HepG2 (cell line): Measurements from ENCODE around the gene CCDC106. TPM values are rescaled to one million over a fixed set of nuclear protein-coding genes. Genes with fewer than 3 reads are reported as not detected.

Source experiments
- ATF5 ChIP-seq: sonication (generic); formaldehyde crosslinking; IDR thresholded peaks from 2 replicates; pipeline ENCODE4 v1.4.0; 2020; ENCODE audit warnings: mild to moderate bottlenecking, low read depth, missing genetic modification reagents
- DMTF1 ChIP-seq: sonication (generic); formaldehyde crosslinking; IDR thresholded peaks from 2 replicates; pipeline ENCODE4 v1.4.0; 2020; ENCODE audit warnings: mild to moderate bottlenecking, missing genetic modification reagents
- GATAD2A ChIP-seq: IDR thresholded peaks from 2 replicates; pipeline ENCODE4 v1.6.1; 2016
- HNF1B ChIP-seq: sonication (generic); formaldehyde crosslinking; IDR thresholded peaks from 2 replicates; pipeline ENCODE4 v1.5.1; 2020; ENCODE audit warnings: mild to moderate bottlenecking, moderate library complexity, missing genetic modification reagents
- HNRNPLL ChIP-seq: fragments of 200-400 bp; formaldehyde crosslinking; IDR thresholded peaks from 2 replicates; pipeline ENCODE4 v1.6.1; 2017; ENCODE audit warnings: mild to moderate bottlenecking, low read depth, low read length; ENCODE audit not compliant: poor library complexity, severe bottlenecking
- SRSF1 ChIP-seq: fragments of 200-400 bp; formaldehyde crosslinking; optimal IDR thresholded peaks from 2 replicates; pipeline ENCODE3; 2017; ENCODE audit warnings: mild to moderate bottlenecking, low read depth, low read length, moderate library complexity
- THAP11 ChIP-seq: IDR thresholded peaks from 2 replicates; pipeline ENCODE4 v1.6.1; 2016; ENCODE audit warnings: missing biosample characterization, missing genetic modification reagents
- YEATS4 ChIP-seq: sonication (generic); formaldehyde crosslinking; IDR thresholded peaks from 2 replicates; pipeline ENCODE4 v1.4.0; 2020; ENCODE audit warnings: missing genetic modification reagents, borderline replicate concordance
- ZBTB3 ChIP-seq: sonication (generic); formaldehyde crosslinking; IDR thresholded peaks from 2 replicates; pipeline ENCODE4 v1.4.0; 2020; ENCODE audit warnings: low read depth, mild to moderate bottlenecking, moderate library complexity, missing genetic modification reagents, borderline replicate concordance
- ZHX1 ChIP-seq: sonication (generic); formaldehyde crosslinking; IDR thresholded peaks from 2 replicates; pipeline ENCODE4 v1.8.1; 2022; ENCODE audit warnings: low read depth, mild to moderate bottlenecking, missing genetic modification reagents
- ZNF138 ChIP-seq: sonication (generic); formaldehyde crosslinking; IDR thresholded peaks from 2 replicates; pipeline ENCODE4 v1.5.0; 2020; ENCODE audit warnings: mild to moderate bottlenecking, low read depth, missing genetic modification reagents
- ZNF263 ChIP-seq: sonication (generic); formaldehyde crosslinking; IDR thresholded peaks from 2 replicates; pipeline ENCODE4 v1.4.0; 2020; ENCODE audit warnings: missing genetic modification reagents
- ZNF264 ChIP-seq: sonication (generic); formaldehyde crosslinking; IDR thresholded peaks from 2 replicates; pipeline ENCODE4 v1.4.0; 2020; ENCODE audit warnings: missing genetic modification reagents
- ZNF580 ChIP-seq: IDR thresholded peaks from 2 replicates; pipeline ENCODE4 v1.6.1; 2016; ENCODE audit warnings: low read depth, borderline replicate concordance
- ZNF687 ChIP-seq: sonication (generic); formaldehyde crosslinking; IDR thresholded peaks from 2 replicates; pipeline ENCODE4 v1.5.1; 2020; ENCODE audit warnings: mild to moderate bottlenecking, missing genetic modification reagents, moderate library complexity
- polyA plus RNA-seq, 8 experiments: library from polyadenylated mRNA; depleted of rRNA in 3 of 8; stranded (reverse) in 7 of 8; unstranded in 1 of 8; fragments of >200 nt; fragmentation: Illumina TruSeq in 4 of 8; extraction: Trizol in 4 of 8; gene quantifications; 2 replicates each; pipeline versions ENCODE4 v1.2.1 to v1.2.3, GENCODE V29; 2011 to 2016; ENCODE audit warnings: low read depth in 4 of 8, missing spikeins in 1 of 8, mixed read lengths in 1 of 8; ENCODE audit not compliant: insufficient read depth in 1 of 8
- total RNA-seq, 5 experiments: library from RNA; depleted of rRNA; stranded (reverse); fragments of >200 nt; fragmentation: Illumina TruSeq; extraction: Trizol; gene quantifications; 2 replicates each; pipeline ENCODE4 v1.2.3, GENCODE V29; 2016; ENCODE audit warnings: low read depth in 1 of 5

CCDC106 gene
- total and polyA plus RNA-seq, 2 of the 13 experiments (the other 11 are each of a cell fraction or from before 2014, with no cell fraction given): 4.7 to 8.8 TPM

- peak; percentile 35; the same call in 1 of the 2 replicates for TF ChIP-seq HNF1B
- TF ChIP-seq ZBTB3: peak; percentile 53; the same call in 1 of the 2 replicates
- TF ChIP-seq THAP11 (CRISPR knock-in tag): peak; percentile 67; the same call in 1 of the 2 replicates
- TF ChIP-seq ZHX1 (CRISPR knock-in tag): no peak
- TF ChIP-seq ZNF138: no peak
- no peak; the same call in 1 of the 2 replicates for TF ChIP-seq ZNF264 (CRISPR knock-in tag)
- peak; percentile 80 for TF ChIP-seq ZNF687 (CRISPR knock-in tag)
- TF ChIP-seq GATAD2A (CRISPR knock-in tag): 0 out of 2 replicates have a peak, but pooled peaks have one; percentile 11
- 0 out of 2 replicates have a peak, but pooled peaks have one; percentile 50 for TF ChIP-seq ATF5 (CRISPR knock-in tag)
- TF ChIP-seq YEATS4: peak; percentile 47; the same call in 1 of the 2 replicates
- TF ChIP-seq SRSF1: no peak
- TF ChIP-seq HNRNPLL: peak; percentile 59
- peak; percentile 13; the same call in 1 of the 2 replicates for TF ChIP-seq ZNF580 (CRISPR knock-in tag)
- no peak for TF ChIP-seq DMTF1 (CRISPR knock-in tag)
- 0 out of 2 replicates have a peak, but pooled peaks have one; percentile 6 for TF ChIP-seq ZNF263 (CRISPR knock-in tag)
Observed at GRCh38 chr19:55640577-55641425, 7.2 kb upstream of the CCDC106 start, which contains the start of gene ZNF580 (continued).
